ENCODE data around the gene KSR2. TPM values are rescaled to one million over a fixed set of nuclear protein-coding genes. Genes with fewer than 3 reads are reported as not detected.

The KSR2 gene
- total RNA-seq, 1 experiment from 2014 or later = 0.15 TPM

DNA sequence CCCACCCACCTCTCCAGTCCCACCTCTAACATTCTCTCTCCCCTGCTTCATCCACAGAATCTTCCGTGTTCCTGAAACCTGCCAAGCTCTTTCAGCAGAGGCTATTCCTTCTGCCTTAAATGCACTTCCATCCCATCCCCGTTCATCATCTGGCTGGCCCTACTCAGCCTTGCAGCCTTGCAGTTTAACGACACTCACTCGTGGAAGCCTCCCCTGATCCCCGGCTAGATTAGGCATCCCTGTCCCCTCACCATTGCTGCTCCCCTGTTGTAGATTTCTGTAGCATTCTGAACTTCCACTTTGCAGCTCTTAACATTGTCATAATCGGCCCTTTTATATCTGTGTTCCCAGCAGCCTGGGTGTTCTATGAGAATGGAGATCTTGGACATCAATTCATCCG lies 326.9 kb downstream of the KSR2 start:
- no peaks in the 10 kb centered on the region for H3K36me3 ChIP-seq (ENCODE audit: control insufficient read depth, insufficient read depth, low read length)
- ChIA-PET CTCF (no interaction called here), POLR2A (no interaction called here)
- no peak overlapping the region for H3K27ac ChIP-seq (ENCODE audit: low read length)
- intact Hi-C loops (cut with micrococcal nuclease; ENCODE audit: unreplicated experiment) = no loop called here
- ATAC-seq = no peak
- H3K27me3 ChIP-seq (ENCODE audit: control insufficient read depth, insufficient read depth, low read length) = peaks cover 1% of the 10 kb centered on the region; the same call in 1 of the 2 replicates
- H3K4me1 ChIP-seq (ENCODE audit: control insufficient read depth, insufficient read depth, low read length) = no peaks in the 10 kb centered on the region
- in situ Hi-C loops (cut with HindIII; ENCODE audit: low pct_unique_long_range_greater_than_20kb, low sequenced_read_pairs) = no loop called here
- no peak for TF ChIP-seq TCF7L2 (IDR thresholded peaks at IDR 0.05; ENCODE audit: low read depth, low read length)
- TF ChIP-seq, protein P1, sequence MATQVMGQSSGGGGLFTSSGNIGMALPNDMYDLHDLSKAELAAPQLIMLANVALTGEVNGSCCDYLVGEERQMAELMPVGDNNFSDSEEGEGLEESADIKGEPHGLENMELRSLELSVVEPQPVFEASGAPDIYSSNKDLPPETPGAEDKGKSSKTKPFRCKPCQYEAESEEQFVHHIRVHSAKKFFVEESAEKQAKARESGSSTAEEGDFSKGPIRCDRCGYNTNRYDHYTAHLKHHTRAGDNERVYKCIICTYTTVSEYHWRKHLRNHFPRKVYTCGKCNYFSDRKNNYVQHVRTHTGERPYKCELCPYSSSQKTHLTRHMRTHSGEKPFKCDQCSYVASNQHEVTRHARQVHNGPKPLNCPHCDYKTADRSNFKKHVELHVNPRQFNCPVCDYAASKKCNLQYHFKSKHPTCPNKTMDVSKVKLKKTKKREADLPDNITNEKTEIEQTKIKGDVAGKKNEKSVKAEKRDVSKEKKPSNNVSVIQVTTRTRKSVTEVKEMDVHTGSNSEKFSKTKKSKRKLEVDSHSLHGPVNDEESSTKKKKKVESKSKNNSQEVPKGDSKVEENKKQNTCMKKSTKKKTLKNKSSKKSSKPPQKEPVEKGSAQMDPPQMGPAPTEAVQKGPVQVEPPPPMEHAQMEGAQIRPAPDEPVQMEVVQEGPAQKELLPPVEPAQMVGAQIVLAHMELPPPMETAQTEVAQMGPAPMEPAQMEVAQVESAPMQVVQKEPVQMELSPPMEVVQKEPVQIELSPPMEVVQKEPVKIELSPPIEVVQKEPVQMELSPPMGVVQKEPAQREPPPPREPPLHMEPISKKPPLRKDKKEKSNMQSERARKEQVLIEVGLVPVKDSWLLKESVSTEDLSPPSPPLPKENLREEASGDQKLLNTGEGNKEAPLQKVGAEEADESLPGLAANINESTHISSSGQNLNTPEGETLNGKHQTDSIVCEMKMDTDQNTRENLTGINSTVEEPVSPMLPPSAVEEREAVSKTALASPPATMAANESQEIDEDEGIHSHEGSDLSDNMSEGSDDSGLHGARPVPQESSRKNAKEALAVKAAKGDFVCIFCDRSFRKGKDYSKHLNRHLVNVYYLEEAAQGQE (IDR thresholded peaks at IDR 0.05; ENCODE audit: insufficient read depth in 1 of 2, low read depth in 2 of 2, low read length in 1 of 2) = no peak
- TF ChIP-seq, protein P2, sequence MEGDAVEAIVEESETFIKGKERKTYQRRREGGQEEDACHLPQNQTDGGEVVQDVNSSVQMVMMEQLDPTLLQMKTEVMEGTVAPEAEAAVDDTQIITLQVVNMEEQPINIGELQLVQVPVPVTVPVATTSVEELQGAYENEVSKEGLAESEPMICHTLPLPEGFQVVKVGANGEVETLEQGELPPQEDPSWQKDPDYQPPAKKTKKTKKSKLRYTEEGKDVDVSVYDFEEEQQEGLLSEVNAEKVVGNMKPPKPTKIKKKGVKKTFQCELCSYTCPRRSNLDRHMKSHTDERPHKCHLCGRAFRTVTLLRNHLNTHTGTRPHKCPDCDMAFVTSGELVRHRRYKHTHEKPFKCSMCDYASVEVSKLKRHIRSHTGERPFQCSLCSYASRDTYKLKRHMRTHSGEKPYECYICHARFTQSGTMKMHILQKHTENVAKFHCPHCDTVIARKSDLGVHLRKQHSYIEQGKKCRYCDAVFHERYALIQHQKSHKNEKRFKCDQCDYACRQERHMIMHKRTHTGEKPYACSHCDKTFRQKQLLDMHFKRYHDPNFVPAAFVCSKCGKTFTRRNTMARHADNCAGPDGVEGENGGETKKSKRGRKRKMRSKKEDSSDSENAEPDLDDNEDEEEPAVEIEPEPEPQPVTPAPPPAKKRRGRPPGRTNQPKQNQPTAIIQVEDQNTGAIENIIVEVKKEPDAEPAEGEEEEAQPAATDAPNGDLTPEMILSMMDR (IDR thresholded peaks at IDR 0.05) = no peak
- TF ChIP-seq POLR2AphosphoS5 (IDR thresholded peaks at IDR 0.05; ENCODE audit: low read depth, low read length) = no peak
- no peak for TF ChIP-seq SIN3A (IDR thresholded peaks at IDR 0.05; ENCODE audit: borderline replicate concordance, insufficient read depth, low read depth, low read length)
- DNase-seq (ENCODE audit: low read depth, low spot score) = no peak
- no TSS peak for BruUV-seq (replicated peaks)
- H3K4me3 ChIP-seq (ENCODE audit: low read depth in 2 of 2, low read length in 2 of 2) = no peak overlapping the region
- H3K9me3 ChIP-seq (ENCODE audit: control insufficient read depth, insufficient read depth, low read depth, low read length) = no peaks in the 10 kb centered on the region

DNA sequence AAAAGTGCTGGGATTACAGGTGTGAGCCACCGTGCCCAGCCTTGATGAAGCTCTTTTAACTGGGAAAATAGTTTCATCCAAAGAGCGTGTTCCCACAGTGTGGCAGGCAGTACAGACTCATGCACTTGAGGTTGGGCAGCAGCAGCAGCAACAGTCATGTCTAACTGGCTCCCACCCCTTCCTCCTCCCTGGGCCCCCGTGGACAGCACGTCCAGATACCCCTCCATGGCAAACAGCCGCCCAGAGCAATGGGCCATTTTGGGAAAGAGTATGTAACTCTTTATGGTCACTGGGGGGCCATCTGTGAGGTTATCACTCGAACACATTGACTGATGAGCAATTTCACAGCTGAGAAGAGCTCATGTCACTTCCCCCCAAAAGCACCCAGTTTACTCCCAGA lies 328.3 kb downstream of the KSR2 start:
- ChIA-PET POLR2A (interaction anchor here (0.6 kb wide), 1 partner anchor 500 kb away, joined by 3 read pairs; no protein-coding TSS in a partner anchor), CTCF (no interaction called here)
- no peaks in the 10 kb centered on the region for H3K4me1 ChIP-seq (ENCODE audit: control insufficient read depth, insufficient read depth, low read length)
- H3K27me3 ChIP-seq (ENCODE audit: control insufficient read depth, insufficient read depth, low read length) = no peaks in the 10 kb centered on the region
- no peak for DNase-seq (ENCODE audit: low read depth, low spot score)
- no peak overlapping the region for H3K4me3 ChIP-seq (ENCODE audit: low read depth in 2 of 2, low read length in 2 of 2)
- TF ChIP-seq SIN3A (IDR thresholded peaks at IDR 0.05; ENCODE audit: borderline replicate concordance, insufficient read depth, low read depth, low read length) (no peak), POLR2AphosphoS5 (IDR thresholded peaks at IDR 0.05; ENCODE audit: low read depth, low read length) (no peak), TCF7L2 (IDR thresholded peaks at IDR 0.05; ENCODE audit: low read depth, low read length) (no peak)
- TF ChIP-seq, protein P1 (IDR thresholded peaks at IDR 0.05; ENCODE audit: insufficient read depth in 1 of 2, low read depth in 2 of 2, low read length in 1 of 2) = no peak
- TF ChIP-seq, protein P2 (IDR thresholded peaks at IDR 0.05) = no peak
- in situ Hi-C loops (cut with HindIII; ENCODE audit: low pct_unique_long_range_greater_than_20kb, low sequenced_read_pairs) = no loop called here
- BruUV-seq (replicated peaks) = no TSS peak
- no peak for ATAC-seq
- intact Hi-C loops (cut with micrococcal nuclease; ENCODE audit: unreplicated experiment) = no loop called here
- H3K9me3 ChIP-seq (ENCODE audit: control insufficient read depth, insufficient read depth, low read depth, low read length) = no peaks in the 10 kb centered on the region
- no peaks in the 10 kb centered on the region for H3K36me3 ChIP-seq (ENCODE audit: control insufficient read depth, insufficient read depth, low read length)
- no peak overlapping the region for H3K27ac ChIP-seq (ENCODE audit: low read length)
